Neutrophil (primary cell): Measurements from ENCODE around the gene TNKS2.
A peak's percentile ranks its signal among the peaks of the same experiment; 100 is the strongest.

ENCODE experiments used
- H3K27ac ChIP-seq: fragments of 200-600 bp; sonication (generic); 2 replicates; pipeline ENCODE4 v1.5.1; 2016; ENCODE audit warnings: mild to moderate bottlenecking, moderate library complexity
- H3K27me3 ChIP-seq: fragments of 200-600 bp; sonication (generic); 2 replicates; pipeline ENCODE4 v1.6.0; 2016; ENCODE audit warnings: mild to moderate bottlenecking
- H3K36me3 ChIP-seq: fragments of 200-600 bp; sonication (generic); 2 replicates; pipeline ENCODE4 v1.5.1; 2017
- H3K4me1 ChIP-seq, 2 experiments: fragments of 200-600 bp in 1 of 2; sonication (generic) in 1 of 2; 1 replicate in 1 of 2; 2 replicates in 1 of 2; pipeline versions ENCODE4 v1.5.1 to v1.6.1; 2013 to 2016; ENCODE audit warnings: low read depth in 1 of 2, low read length in 1 of 2, mild to moderate bottlenecking in 1 of 2, moderate library complexity in 1 of 2; ENCODE audit not compliant: control insufficient read depth in 1 of 2, insufficient read depth in 1 of 2
- H3K4me3 ChIP-seq, 2 experiments: fragments of 200-600 bp in 1 of 2; sonication (generic) in 1 of 2; 1 replicate in 1 of 2; 2 replicates in 1 of 2; pipeline ENCODE4 v1.5.1; 2013 to 2016; ENCODE audit warnings: low read depth in 1 of 2, low read length in 1 of 2, mild to moderate bottlenecking in 1 of 2, moderate library complexity in 1 of 2
- H3K9me3 ChIP-seq: fragments of 200-600 bp; sonication (generic); 2 replicates; pipeline ENCODE4 v1.5.1; 2016
- TF ChIP-seq, protein P1 (sequence below): fragments of 200-600 bp; sonication (generic); IDR thresholded peaks from 2 replicates; pipeline ENCODE4 v1.5.1; 2016; ENCODE audit warnings: antibody characterized with exemption

Gene TNKS2

DNA sequence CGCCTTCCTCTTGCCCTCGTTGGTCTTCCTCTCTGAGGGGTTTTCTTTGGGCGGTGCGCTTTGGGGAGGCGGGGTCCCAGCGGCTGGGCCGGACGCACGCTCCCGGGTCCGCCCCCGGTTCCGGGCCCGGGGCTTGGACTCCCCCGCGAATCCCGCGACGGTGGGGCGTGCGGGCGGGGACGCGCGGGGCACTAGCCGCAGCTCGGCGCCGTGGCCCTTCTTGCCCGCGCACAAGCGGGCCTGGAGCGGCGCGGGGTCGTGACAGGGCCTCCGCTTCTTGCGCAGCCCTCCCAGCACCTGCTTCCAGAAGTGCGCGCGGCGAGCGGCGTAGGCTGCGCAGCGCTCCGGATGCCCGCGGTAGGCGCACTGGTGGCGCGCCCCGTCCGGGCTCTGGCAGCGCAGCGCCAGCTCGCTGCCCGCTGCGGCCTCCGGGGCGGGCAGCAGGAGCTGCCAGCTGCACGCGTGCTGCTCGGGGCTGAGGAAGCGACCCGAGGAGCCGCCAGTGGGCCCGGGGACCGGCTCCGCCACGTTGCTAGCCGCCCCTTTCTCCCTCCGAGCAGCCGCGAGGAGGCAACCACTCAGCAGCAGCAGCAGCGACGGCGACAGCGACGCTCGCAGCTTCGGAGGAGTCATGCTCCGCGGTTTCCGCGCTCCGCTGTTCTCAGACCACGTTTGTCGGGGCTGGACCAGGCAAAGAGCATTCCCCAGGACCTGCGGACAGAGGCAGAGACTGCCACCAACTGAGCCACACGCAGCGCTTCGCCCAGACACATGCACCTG is 110.3 kb downstream of the TNKS2 start:
- Histone ChIP-seq H3K4me1 (peaks cover 16 to 18% of the 10 kb centered on the region in 2 experiments), H3K4me3 (peak overlapping the region; percentile 60), H3K9me3 (no peaks in the 10 kb centered on the region), H3K27ac (no peak overlapping the region), H3K27me3 (peaks cover 38% of the 10 kb centered on the region), H3K36me3 (no peaks in the 10 kb centered on the region)
- TF ChIP-seq, protein P1, sequence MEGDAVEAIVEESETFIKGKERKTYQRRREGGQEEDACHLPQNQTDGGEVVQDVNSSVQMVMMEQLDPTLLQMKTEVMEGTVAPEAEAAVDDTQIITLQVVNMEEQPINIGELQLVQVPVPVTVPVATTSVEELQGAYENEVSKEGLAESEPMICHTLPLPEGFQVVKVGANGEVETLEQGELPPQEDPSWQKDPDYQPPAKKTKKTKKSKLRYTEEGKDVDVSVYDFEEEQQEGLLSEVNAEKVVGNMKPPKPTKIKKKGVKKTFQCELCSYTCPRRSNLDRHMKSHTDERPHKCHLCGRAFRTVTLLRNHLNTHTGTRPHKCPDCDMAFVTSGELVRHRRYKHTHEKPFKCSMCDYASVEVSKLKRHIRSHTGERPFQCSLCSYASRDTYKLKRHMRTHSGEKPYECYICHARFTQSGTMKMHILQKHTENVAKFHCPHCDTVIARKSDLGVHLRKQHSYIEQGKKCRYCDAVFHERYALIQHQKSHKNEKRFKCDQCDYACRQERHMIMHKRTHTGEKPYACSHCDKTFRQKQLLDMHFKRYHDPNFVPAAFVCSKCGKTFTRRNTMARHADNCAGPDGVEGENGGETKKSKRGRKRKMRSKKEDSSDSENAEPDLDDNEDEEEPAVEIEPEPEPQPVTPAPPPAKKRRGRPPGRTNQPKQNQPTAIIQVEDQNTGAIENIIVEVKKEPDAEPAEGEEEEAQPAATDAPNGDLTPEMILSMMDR: no peak

- Histone ChIP-seq H3K4me1 (peaks cover 16 to 18% of the 10 kb centered on the region in 2 experiments), H3K36me3 (no peaks in the 10 kb centered on the region), H3K27me3 (peaks cover 44% of the 10 kb centered on the region), H3K4me3 (peak within 1 kb of the TSS; percentile 60), H3K27ac (no peak within 1 kb of the TSS), H3K9me3 (no peaks in the 10 kb centered on the region)
- TF ChIP-seq, protein P1: no peak
These were observed 111.0 kb downstream of the TNKS2 start, which contains the start of gene FGFBP3 for GRCh38 chr10:91909117-91909677. Gene FGFBP3 (minus strand): TSS chr10:91909486. CDS start chr10:91908969, 517 bp downstream.

DNA sequence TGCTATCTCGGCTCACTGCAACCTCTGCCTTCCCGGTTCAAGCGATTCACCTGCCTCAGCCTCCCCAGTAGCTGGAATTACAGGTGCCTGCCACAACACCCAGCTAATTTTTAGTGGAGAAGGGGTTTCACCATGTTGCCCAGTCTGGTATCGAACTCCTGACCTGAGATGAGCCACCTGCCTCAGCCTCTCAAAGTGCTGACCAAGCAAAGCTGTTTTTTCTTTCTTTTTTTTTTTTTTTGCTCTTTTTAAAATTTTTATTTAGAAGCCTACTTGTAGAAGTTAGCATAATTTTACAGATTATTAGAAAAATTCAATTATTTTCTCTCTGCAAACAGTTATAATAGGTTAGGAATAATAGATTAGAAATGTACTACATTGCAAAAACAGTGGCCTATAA is 112.2 kb downstream of the TNKS2 start:
- TF ChIP-seq, protein P1: no peak
- H3K4me3 ChIP-seq: no peak overlapping the region
- no peaks in the 10 kb centered on the region for H3K9me3 ChIP-seq
- peaks cover 57% of the 10 kb centered on the region for H3K27me3 ChIP-seq
- peaks cover 16 to 18% of the 10 kb centered on the region in 2 experiments for H3K4me1 ChIP-seq
- no peak overlapping the region for H3K27ac ChIP-seq
- H3K36me3 ChIP-seq: no peaks in the 10 kb centered on the region
